Type B pancreatic cell (in vitro differentiated cells): ENCODE results near the gene GIN1. TPM values are rescaled to one million over a fixed set of nuclear protein-coding genes. Genes with fewer than 3 reads are reported as not detected.

Experiments used
- DNase-seq: peaks from one replicate; pipeline ENCODE4 v3.0.0; 2021; ENCODE audit warnings: mixed read lengths; ENCODE audit not compliant: unreplicated experiment; ENCODE audit errors: extremely low spot score
- H3K27ac Mint-ChIP-seq: 2 replicates; pipeline ENCODE4 v1.8.0; 2021; ENCODE audit warnings: mild to moderate bottlenecking, mixed read lengths
- H3K27me3 Mint-ChIP-seq: 2 replicates; pipeline ENCODE4 v1.8.0; 2021; ENCODE audit warnings: mixed read lengths
- H3K36me3 Mint-ChIP-seq: 2 replicates; pipeline ENCODE4 v1.8.0; 2021; ENCODE audit warnings: mixed read lengths
- H3K4me1 Mint-ChIP-seq: one replicate; pipeline ENCODE4 v1.8.0; 2021; ENCODE audit warnings: mixed read lengths; ENCODE audit not compliant: unreplicated experiment
- H3K4me3 Mint-ChIP-seq: 2 replicates; pipeline ENCODE4 v1.8.0; 2021; ENCODE audit warnings: mild to moderate bottlenecking, mixed read lengths
- H3K9me3 Mint-ChIP-seq: 2 replicates; pipeline ENCODE4 v1.8.0; 2021; ENCODE audit warnings: mixed read lengths
- total RNA-seq: library from RNA; stranded (reverse); gene quantifications from 2 replicates; pipeline ENCODE4 v1.2.1, GENCODE V29; 2021; ENCODE audit warnings: low replicate concordance
- TF ChIP-seq, protein P1 (sequence below): fragments of 200-600 bp; sonication (generic); conservative IDR thresholded peaks from 2 replicates; pipeline ENCODE4 v1.5.0; 2021; ENCODE audit warnings: antibody characterized with exemption, mild to moderate bottlenecking

Gene GIN1
- total RNA-seq, 1 donor from 2014 or later = 8.0 TPM

DNA sequence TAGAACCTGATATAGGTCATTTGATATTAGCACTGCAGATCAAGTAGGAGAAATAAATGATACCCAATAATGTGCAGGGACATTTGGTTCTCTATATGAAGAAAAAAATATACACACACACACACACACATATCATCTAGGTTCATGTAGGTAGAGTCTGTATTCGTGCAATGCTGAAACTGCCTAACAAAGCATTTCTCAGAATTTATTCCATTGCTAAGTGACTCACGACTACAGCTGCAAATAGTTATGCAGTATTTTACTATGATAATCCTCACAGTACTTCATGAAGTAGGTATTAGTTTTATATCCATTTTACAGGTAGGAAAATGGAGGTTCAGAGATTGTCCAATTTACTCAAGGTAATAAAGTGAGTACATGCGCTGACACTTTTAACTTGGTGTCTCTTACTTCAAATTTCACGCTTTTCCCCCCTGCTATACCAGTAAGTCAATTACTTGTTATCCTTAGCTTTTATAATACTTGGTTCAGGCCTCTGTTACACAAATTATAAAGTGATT is 2.4 kb downstream of the GIN1 start:
- no peaks in the 10 kb centered on the region for H3K9me3 Mint-ChIP-seq
- no peak for DNase-seq
- TF ChIP-seq, protein P1, sequence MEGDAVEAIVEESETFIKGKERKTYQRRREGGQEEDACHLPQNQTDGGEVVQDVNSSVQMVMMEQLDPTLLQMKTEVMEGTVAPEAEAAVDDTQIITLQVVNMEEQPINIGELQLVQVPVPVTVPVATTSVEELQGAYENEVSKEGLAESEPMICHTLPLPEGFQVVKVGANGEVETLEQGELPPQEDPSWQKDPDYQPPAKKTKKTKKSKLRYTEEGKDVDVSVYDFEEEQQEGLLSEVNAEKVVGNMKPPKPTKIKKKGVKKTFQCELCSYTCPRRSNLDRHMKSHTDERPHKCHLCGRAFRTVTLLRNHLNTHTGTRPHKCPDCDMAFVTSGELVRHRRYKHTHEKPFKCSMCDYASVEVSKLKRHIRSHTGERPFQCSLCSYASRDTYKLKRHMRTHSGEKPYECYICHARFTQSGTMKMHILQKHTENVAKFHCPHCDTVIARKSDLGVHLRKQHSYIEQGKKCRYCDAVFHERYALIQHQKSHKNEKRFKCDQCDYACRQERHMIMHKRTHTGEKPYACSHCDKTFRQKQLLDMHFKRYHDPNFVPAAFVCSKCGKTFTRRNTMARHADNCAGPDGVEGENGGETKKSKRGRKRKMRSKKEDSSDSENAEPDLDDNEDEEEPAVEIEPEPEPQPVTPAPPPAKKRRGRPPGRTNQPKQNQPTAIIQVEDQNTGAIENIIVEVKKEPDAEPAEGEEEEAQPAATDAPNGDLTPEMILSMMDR = no peak
- no peaks in the 10 kb centered on the region for H3K27me3 Mint-ChIP-seq
- peaks cover under 1% of the 10 kb centered on the region for H3K36me3 Mint-ChIP-seq
- no peak overlapping the region for H3K27ac Mint-ChIP-seq
- no peak overlapping the region for H3K4me3 Mint-ChIP-seq
- H3K4me1 Mint-ChIP-seq = peaks cover 11% of the 10 kb centered on the region

DNA sequence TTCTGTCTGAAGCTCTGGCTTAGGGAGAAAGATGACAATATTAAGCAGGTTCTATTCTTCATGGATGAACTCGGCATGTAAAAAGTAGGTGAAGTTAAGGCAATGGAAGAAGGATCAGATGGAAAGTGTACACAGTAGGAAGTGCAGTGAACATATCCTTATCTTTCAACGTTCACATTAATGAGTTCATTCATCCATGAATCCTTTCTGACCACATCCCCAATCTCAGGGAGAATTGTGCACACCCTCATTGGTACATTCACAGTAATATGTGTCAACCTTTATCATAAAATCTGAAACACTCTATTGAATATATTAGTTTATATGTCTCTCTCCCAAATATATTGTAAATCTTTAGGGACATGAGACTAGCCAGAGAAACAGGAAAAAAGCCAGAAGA is 5.5 kb downstream of the GIN1 start:
- Mint-ChIP-seq H3K27ac (no peak overlapping the region), H3K27me3 (no peaks in the 10 kb centered on the region), H3K36me3 (peaks cover 4% of the 10 kb centered on the region), H3K4me3 (no peak overlapping the region), H3K9me3 (peaks cover 4% of the 10 kb centered on the region), H3K4me1 (no peaks in the 10 kb centered on the region)
- TF ChIP-seq, protein P1 = no peak
- DNase-seq = no peak

DNA sequence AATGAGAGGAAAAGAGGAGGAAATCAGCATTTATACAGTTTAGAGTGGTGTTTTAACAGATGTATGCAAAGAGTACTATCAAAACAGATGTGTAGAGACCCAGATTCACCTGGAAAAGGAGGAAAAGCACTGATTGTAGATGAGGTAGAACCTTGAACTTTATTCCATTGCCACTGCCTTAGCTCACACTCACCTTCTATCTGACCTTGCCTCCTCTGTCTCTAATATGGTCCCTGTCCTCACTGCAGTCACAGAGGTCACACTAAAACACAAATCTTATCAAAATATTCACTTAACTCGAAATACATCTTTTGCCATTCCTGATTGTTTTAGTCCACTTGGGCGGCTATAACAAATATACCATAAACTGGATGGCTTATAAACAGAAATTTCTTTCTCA is 7.0 kb downstream of the GIN1 start:
- H3K27me3 Mint-ChIP-seq = no peaks in the 10 kb centered on the region
- H3K9me3 Mint-ChIP-seq = peaks cover 4% of the 10 kb centered on the region
- TF ChIP-seq, protein P1 = no peak
- peaks cover 8% of the 10 kb centered on the region for H3K36me3 Mint-ChIP-seq
- H3K4me1 Mint-ChIP-seq = no peaks in the 10 kb centered on the region
- no peak overlapping the region for H3K27ac Mint-ChIP-seq
- no peak overlapping the region for H3K4me3 Mint-ChIP-seq
- DNase-seq = no peak

DNA sequence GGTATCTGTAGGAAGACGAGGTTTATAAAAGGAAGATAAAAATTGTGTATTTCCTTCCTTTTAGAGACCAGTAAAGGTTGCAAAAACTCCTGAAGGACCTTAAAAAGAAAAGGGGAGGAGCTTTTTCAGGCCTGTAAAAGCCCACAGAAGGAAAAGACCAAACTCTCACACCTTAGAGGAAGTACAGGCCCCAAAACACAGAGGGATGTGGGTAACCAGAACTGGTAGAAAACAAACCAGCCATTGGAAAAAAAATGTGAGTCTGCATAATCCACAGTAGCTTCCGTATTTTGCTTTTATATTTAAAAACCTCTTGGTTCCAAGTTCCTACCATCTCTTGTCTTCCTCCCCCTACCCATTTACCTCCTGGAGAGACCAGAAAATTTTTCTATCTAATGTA is 8.5 kb downstream of the GIN1 start:
- TF ChIP-seq, protein P1 = no peak
- Mint-ChIP-seq H3K4me3 (no peak overlapping the region), H3K36me3 (peaks cover 8% of the 10 kb centered on the region), H3K4me1 (no peaks in the 10 kb centered on the region), H3K9me3 (peaks cover 4% of the 10 kb centered on the region), H3K27me3 (no peaks in the 10 kb centered on the region), H3K27ac (no peak overlapping the region)
- DNase-seq = no peak

DNA sequence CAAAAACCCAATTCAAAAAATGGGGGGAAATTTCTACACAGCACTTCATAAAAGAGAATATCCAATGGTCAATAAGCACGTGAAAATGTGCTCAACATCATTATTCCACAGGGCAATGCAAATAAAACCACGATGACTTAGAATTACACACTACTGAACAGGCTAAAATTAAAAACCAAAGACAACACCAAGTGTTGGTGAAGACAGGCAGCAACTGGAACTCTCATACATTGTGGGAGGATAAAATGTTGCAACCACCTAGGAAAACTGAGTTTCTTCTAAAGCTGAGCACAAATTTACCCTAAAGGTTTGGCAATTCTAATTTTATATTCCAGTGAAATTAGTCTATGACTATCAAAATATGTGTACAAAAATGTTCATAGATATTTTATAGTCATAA is 9.5 kb downstream of the GIN1 start:
- H3K27ac Mint-ChIP-seq = no peak overlapping the region
- TF ChIP-seq, protein P1 = no peak
- H3K9me3 Mint-ChIP-seq = peaks cover 4% of the 10 kb centered on the region
- H3K4me3 Mint-ChIP-seq = no peak overlapping the region
- no peak for DNase-seq
- no peaks in the 10 kb centered on the region for H3K27me3 Mint-ChIP-seq
- H3K36me3 Mint-ChIP-seq = peaks cover 8% of the 10 kb centered on the region
- H3K4me1 Mint-ChIP-seq = no peaks in the 10 kb centered on the region

DNA sequence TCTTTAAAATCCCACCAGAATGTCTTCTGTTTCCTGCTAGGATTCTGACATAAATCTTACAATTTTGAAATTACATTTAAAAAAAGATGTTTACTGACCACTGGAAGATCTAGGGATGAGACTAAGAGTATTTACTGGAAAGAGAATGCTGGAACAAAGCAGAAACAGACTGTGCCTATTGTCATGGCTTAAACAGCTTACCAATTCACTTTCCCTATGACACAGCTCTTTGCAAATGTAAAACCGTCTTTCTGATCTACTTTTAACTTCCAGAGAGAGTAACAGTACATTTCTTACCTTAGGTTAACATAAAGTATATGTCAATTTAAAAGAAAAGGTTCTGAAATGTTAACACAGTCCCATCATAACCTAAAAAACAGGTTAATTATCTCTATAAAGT is 10.7 kb downstream of the GIN1 start:
- Mint-ChIP-seq H3K4me1 (no peaks in the 10 kb centered on the region), H3K4me3 (no peak overlapping the region), H3K27me3 (no peaks in the 10 kb centered on the region), H3K36me3 (peaks cover 8% of the 10 kb centered on the region), H3K9me3 (peaks cover 4% of the 10 kb centered on the region), H3K27ac (no peak overlapping the region)
- no peak for DNase-seq
- TF ChIP-seq, protein P1 = no peak
